ENCODE measurements around the gene RENBP. TPM values are rescaled to one million over a fixed set of nuclear protein-coding genes. Genes with fewer than 3 reads are reported as not detected.
A peak's percentile ranks its signal among the peaks of the same experiment; 100 is the strongest.

Gene RENBP
- total and polyA plus RNA-seq, 2 of the 13 experiments (the other 11 are each of a cell fraction or from before 2014, with no cell fraction given): 1.4 to 2.6 TPM

DNA sequence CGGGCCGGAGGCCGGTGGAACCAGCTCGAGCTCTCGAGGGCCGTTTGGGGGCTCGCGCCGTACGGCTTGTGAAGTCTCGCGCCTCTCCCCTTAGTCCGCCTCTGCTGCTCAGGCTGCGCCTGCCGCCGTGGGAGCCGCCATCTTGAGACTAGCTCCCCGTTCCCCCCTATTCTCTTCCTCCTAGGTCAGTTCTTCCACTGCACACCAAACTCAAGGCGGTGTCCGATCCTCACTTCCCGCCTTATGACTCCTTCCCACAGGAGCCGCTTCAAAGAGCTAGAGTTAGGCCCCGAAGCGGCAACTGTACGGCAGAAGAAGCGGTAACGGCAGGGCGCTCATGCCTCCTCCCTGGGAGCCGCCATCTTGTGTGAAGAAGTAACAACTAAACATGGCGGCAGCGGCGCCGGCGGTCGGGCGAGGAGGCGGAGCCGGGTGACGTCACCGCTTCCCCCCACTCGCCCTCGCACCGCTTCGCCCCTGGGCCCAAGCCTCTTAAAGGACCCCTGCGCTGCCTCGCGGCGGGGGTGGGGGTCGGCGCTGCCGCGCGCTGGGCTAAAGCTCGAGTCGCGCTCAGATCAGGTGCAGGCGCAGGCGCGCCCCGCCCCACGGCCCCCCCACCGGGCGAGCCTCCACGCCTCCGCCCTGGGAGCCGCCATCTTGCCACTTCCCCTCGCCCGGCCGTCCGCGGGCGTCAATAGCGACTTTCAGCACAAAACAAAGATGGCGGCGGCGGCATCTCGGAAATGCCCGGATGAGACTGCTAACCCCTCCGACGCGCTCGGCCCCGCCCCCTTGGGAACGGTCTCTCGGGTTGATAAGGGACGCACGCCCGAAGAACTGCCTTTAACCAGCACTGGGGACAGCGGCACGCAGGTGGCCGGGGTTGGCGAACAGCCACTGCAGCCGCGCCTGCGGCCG lies 27.3 kb upstream of the RENBP start, which contains the start of gene HCFC1 (continued):
- TF ChIP-seq, protein P1, sequence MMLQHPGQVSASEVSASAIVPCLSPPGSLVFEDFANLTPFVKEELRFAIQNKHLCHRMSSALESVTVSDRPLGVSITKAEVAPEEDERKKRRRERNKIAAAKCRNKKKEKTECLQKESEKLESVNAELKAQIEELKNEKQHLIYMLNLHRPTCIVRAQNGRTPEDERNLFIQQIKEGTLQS (CRISPR knock-in tag; IDR thresholded peaks at IDR 0.05): peak; percentile 75
- TF ChIP-seq ZSCAN25 (CRISPR knock-in tag; IDR thresholded peaks at IDR 0.05) (0 out of 2 replicates have a peak, but pooled peaks have one; percentile 19), ZNF333 (CRISPR knock-in tag; IDR thresholded peaks at IDR 0.05; ENCODE audit: borderline replicate concordance) (no peak), CBX5 (CRISPR knock-in tag; IDR thresholded peaks at IDR 0.05; ENCODE audit: borderline replicate concordance) (no peak), NR3C1 (CRISPR knock-in tag; IDR thresholded peaks at IDR 0.05) (no peak), PHF20 (CRISPR knock-in tag; IDR thresholded peaks at IDR 0.05) (peak; percentile 50; the same call in 1 of the 2 replicates), ZNF33B (CRISPR knock-in tag; IDR thresholded peaks at IDR 0.05) (no peak), ZNF781 (CRISPR knock-in tag; IDR thresholded peaks at IDR 0.05; ENCODE audit: borderline replicate concordance, not compliant biosample characterization) (no peak), CBX2 (IDR thresholded peaks at IDR 0.05; ENCODE audit: low read depth, low read length) (no peak), CBX2 (CRISPR knock-in tag; IDR thresholded peaks at IDR 0.05; ENCODE audit: low read depth) (no peak), MATR3 (CRISPR knock-in tag; IDR thresholded peaks at IDR 0.05) (no peak), POLR2AphosphoS2 (IDR thresholded peaks at IDR 0.05; ENCODE audit: low read depth, low read length) (no peak), ZNF343 (CRISPR knock-in tag; IDR thresholded peaks at IDR 0.05) (no peak), ZBTB7B (CRISPR knock-in tag; IDR thresholded peaks at IDR 0.05) (peak; percentile 12; the same call in 1 of the 2 replicates), TOPORS (CRISPR knock-in tag; IDR thresholded peaks at IDR 0.05) (no peak), HNRNPLL (IDR thresholded peaks at IDR 0.05; ENCODE audit: low read depth, low read length, poor library complexity, severe bottlenecking) (peak; percentile 13), JARID2 (CRISPR knock-in tag; IDR thresholded peaks at IDR 0.05; ENCODE audit: insufficient replicate concordance) (no peak)
- TF ChIP-seq, protein P2, sequence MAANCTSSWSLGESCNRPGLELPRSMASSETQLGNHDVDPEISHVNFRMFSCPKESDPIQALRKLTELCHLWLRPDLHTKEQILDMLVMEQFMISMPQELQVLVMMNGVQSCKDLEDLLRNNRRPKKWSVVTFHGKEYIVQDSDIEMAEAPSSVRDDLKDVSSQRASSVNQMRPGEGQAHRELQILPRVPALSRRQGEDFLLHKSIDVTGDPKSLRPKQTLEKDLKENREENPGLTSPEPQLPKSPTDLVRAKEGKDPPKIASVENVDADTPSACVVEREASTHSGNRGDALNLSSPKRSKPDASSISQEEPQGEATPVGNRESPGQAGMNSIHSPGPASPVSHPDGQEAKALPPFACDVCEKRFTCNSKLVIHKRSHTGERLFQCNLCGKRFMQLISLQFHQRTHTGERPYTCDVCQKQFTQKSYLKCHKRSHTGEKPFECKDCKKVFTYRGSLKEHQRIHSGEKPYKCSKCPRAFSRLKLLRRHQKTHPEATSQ (CRISPR knock-in tag; IDR thresholded peaks at IDR 0.05; ENCODE audit: borderline replicate concordance): no peak
- TF ChIP-seq, protein P3, sequence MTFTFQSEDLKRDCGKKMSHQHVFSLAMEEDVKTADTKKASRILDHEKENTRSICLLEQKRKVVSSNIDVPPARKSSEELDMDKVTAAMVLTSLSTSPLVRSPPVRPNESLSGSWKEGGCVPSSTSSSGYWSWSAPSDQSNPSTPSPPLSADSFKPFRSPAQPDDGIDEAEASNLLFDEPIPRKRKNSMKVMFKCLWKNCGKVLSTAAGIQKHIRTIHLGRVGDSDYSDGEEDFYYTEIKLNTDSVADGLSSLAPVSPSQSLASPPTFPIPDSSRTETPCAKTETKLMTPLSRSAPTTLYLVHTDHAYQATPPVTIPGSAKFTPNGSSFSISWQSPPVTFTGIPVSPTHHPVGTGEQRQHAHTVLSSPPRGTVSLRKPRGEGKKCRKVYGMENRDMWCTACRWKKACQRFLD (CRISPR knock-in tag; IDR thresholded peaks at IDR 0.05; ENCODE audit: borderline replicate concordance): no peak
- TF ChIP-seq, protein P4, sequence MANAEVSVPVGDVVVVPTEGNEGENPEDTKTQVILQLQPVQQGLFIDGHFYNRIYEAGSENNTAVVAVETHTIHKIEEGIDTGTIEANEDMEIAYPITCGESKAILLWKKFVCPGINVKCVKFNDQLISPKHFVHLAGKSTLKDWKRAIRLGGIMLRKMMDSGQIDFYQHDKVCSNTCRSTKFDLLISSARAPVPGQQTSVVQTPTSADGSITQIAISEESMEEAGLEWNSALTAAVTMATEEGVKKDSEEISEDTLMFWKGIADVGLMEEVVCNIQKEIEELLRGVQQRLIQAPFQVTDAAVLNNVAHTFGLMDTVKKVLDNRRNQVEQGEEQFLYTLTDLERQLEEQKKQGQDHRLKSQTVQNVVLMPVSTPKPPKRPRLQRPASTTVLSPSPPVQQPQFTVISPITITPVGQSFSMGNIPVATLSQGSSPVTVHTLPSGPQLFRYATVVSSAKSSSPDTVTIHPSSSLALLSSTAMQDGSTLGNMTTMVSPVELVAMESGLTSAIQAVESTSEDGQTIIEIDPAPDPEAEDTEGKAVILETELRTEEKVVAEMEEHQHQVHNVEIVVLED (CRISPR knock-in tag; IDR thresholded peaks at IDR 0.05; ENCODE audit: borderline replicate concordance): peak; percentile 70
- TF ChIP-seq, protein P5, sequence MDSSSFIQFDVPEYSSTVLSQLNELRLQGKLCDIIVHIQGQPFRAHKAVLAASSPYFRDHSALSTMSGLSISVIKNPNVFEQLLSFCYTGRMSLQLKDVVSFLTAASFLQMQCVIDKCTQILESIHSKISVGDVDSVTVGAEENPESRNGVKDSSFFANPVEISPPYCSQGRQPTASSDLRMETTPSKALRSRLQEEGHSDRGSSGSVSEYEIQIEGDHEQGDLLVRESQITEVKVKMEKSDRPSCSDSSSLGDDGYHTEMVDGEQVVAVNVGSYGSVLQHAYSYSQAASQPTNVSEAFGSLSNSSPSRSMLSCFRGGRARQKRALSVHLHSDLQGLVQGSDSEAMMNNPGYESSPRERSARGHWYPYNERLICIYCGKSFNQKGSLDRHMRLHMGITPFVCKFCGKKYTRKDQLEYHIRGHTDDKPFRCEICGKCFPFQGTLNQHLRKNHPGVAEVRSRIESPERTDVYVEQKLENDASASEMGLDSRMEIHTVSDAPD (CRISPR knock-in tag; IDR thresholded peaks at IDR 0.05): no peak
- TF ChIP-seq, protein P6, sequence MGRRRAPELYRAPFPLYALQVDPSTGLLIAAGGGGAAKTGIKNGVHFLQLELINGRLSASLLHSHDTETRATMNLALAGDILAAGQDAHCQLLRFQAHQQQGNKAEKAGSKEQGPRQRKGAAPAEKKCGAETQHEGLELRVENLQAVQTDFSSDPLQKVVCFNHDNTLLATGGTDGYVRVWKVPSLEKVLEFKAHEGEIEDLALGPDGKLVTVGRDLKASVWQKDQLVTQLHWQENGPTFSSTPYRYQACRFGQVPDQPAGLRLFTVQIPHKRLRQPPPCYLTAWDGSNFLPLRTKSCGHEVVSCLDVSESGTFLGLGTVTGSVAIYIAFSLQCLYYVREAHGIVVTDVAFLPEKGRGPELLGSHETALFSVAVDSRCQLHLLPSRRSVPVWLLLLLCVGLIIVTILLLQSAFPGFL (CRISPR knock-in tag; IDR thresholded peaks at IDR 0.05): no peak

Measured in HepG2 (cell line).